Measurements from ENCODE around the gene SLC24A3. TPM values are rescaled to one million over a fixed set of nuclear protein-coding genes. Genes with fewer than 3 reads are reported as not detected.

SLC24A3 gene
- total and polyA plus RNA-seq, 7 donors, result 0.92 to 20.8 (median 13.5) TPM

DNA sequence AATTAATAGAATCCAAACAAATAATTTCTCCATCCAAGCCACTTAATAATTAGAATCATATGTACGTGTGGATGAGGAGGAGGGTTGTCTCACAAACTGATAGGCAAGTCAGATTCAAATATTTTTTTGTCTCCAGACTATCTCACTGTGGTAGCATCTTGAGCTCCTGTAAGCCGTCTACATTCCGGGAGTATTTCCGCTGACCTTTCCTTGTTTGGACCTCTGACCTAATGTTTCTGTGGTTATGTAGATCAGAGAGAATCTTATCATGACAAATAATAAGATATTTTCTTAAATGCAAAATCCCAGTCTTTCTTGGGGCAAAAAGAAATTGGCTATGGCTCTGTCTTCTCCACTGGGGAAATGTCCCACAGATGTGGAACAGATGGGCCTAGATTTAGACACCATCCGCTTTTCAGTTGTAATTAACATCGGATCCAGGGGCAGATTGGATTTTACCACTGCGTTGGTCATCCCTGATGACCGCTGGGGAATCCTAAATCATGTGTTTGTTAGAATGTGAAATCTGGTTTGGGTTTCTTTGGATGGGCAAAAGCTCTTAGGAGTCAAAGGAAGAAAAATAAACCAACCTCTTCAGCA, 348.5 kb downstream of the SLC24A3 start:
- intact Hi-C loops (cut with DNase I), result no loop called here
- no peak overlapping the region for H3K4me3 ChIP-seq
- 77% methylated on average over 8 of the region's 8 CpGs for WGBS, 2 donors
- H3K4me1 ChIP-seq, result peaks cover 0 to 21% (median 9%) of the 10 kb centered on the region in 4 donors
- no peak overlapping the region for H3K27ac ChIP-seq
- no peak for TF ChIP-seq EP300 (IDR thresholded peaks at IDR 0.05)
- no peak for TF ChIP-seq POLR2A (IDR thresholded peaks at IDR 0.05)
- no peak for TF ChIP-seq CTCF (IDR thresholded peaks at IDR 0.05)
- TF ChIP-seq POLR2AphosphoS5 (IDR thresholded peaks at IDR 0.05), result no peak
- no peak for DNase-seq
- no peaks in the 10 kb centered on the region for H3K27me3 ChIP-seq
- H3K9me3 ChIP-seq, result no peaks in the 10 kb centered on the region
- no peaks in the 10 kb centered on the region for H3K36me3 ChIP-seq

- DNase-seq, result no peak
- Histone ChIP-seq H3K27me3 (no peaks in the 10 kb centered on the region), H3K4me3 (no peak overlapping the region), H3K4me1 (peaks cover 0 to 21% (median 9%) of the 10 kb centered on the region in 4 donors), H3K36me3 (no peaks in the 10 kb centered on the region), H3K9me3 (no peaks in the 10 kb centered on the region), H3K27ac (no peak overlapping the region)
- 74 to 75% methylated on average over 4 of the region's 4 CpGs for WGBS, 2 donors
- intact Hi-C loops (cut with DNase I), result no loop called here
- TF ChIP-seq CTCF (IDR thresholded peaks at IDR 0.05) (no peak), POLR2AphosphoS5 (IDR thresholded peaks at IDR 0.05) (no peak), POLR2A (IDR thresholded peaks at IDR 0.05) (no peak), EP300 (IDR thresholded peaks at IDR 0.05) (no peak)
These were observed 350.0 kb downstream of the SLC24A3 start for GRCh38 chr20:19562426-19562825.

DNA sequence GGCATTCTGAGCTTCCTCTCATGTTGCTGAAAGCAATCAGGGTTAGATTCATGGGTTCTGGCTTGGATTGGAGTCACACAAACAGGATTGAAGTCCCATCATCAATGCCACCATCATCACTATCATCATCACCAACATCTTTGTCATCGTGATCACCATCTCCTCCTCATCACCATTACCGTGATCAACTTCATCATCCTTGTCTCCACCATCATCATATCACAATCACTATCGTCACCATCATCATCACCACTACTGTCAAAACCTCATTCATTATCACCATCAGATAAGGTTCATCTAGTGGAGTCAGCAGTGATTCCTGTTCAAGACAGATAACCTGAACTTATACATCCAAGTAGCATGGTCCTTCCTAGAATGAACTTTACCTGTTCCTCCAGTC, 351.8 kb downstream of the SLC24A3 start:
- intact Hi-C loops (cut with DNase I), result no loop called here
- WGBS, 2 donors, result 94 to 95% methylated on average over 3 of the region's 3 CpGs

GRCh38 chr20:19565736-19566135, 353.3 kb downstream of the SLC24A3 start:
- no peaks in the 10 kb centered on the region for H3K36me3 ChIP-seq
- no peaks in the 10 kb centered on the region for H3K27me3 ChIP-seq
- peaks cover 0 to 21% (median 9%) of the 10 kb centered on the region in 4 donors for H3K4me1 ChIP-seq
- H3K4me3 ChIP-seq, result no peak overlapping the region
- H3K27ac ChIP-seq, result no peak overlapping the region
- no peaks in the 10 kb centered on the region for H3K9me3 ChIP-seq
- TF ChIP-seq POLR2A (IDR thresholded peaks at IDR 0.05) (no peak), POLR2AphosphoS5 (IDR thresholded peaks at IDR 0.05) (no peak), CTCF (IDR thresholded peaks at IDR 0.05) (no peak), EP300 (IDR thresholded peaks at IDR 0.05) (no peak)
- 77% methylated on average over 2 of the region's 2 CpGs for WGBS, 2 donors
- no peak for DNase-seq
- intact Hi-C loops (cut with DNase I), result no loop called here

More for the DNA sequence above, 351.8 kb downstream of the SLC24A3 start:
- no peak for TF ChIP-seq POLR2AphosphoS5 (IDR thresholded peaks at IDR 0.05)
- TF ChIP-seq POLR2A (IDR thresholded peaks at IDR 0.05), result no peak
- no peak for TF ChIP-seq EP300 (IDR thresholded peaks at IDR 0.05)
- TF ChIP-seq CTCF (IDR thresholded peaks at IDR 0.05), result no peak
- Histone ChIP-seq H3K4me3 (no peak overlapping the region), H3K27ac (no peak overlapping the region), H3K9me3 (no peaks in the 10 kb centered on the region), H3K27me3 (no peaks in the 10 kb centered on the region), H3K4me1 (peaks cover 0 to 21% (median 9%) of the 10 kb centered on the region in 4 donors), H3K36me3 (no peaks in the 10 kb centered on the region)
- DNase-seq, result no peak

Measured in sigmoid colon (tissue), 7 donors.